ENCODE measurements around the gene MYRF. TPM values are rescaled to one million over a fixed set of nuclear protein-coding genes. Genes with fewer than 3 reads are reported as not detected.

MYRF gene
- polyA plus RNA-seq, 1 experiment: 2.7 TPM

DNA sequence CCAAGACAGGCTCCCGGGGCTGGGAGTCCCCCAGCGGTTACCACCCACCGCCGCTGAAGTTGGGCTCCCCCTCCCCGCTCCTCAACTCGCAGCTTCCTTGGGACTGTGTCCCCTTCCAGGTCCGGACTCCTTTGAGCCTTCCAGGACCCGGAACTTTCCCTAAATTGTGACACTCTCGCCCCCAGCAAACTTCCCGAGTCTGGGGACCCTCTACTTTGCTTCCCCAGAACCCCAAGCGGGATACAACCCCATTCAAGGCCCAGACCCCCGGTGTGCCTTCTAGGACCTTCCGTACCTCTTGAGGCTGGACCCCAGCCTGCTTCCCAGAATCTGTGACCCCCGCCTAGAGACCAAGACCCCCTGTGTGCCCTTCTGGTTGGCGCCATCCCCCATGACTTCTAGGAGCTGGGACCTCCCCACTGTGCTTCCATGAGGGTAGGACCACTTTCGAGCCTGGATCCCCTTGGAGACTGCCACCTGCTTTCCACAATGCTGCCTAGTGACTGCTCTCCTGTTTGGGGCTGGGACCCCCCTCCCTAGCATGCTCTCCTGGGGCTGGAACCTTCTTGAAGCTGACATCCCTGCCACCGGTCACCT, 587 bp downstream of the MYRF start:
- DNase-seq (ENCODE audit: low read depth, low spot score): no peak
- ChIA-PET POLR2A (no interaction called here), CTCF (interaction anchor here (0.5 to 1.9 kb wide), 10 partner anchors 12 to 692 kb away, joined by 3 to 5 read pairs (median 3); no protein-coding TSS in a partner anchor)
- Histone ChIP-seq H3K27me3 (ENCODE audit: control insufficient read depth, insufficient read depth, low read length) (peaks cover 5% of the 10 kb centered on the region), H3K4me3 (ENCODE audit: low read depth, low read length) (peak overlapping the region; percentile 63), H3K9me3 (ENCODE audit: control insufficient read depth, insufficient read depth, low read length) (no peaks in the 10 kb centered on the region; the same call in 1 of the 2 replicates), H3K27ac (ENCODE audit: low read depth, low read length) (no peak overlapping the region)
- no peak for TF ChIP-seq CTCF (IDR thresholded peaks at IDR 0.05; ENCODE audit: low read depth, low read length)

- H3K9me3 ChIP-seq (ENCODE audit: control insufficient read depth, insufficient read depth, low read length): no peaks in the 10 kb centered on the region; the same call in 1 of the 2 replicates
- H3K27me3 ChIP-seq (ENCODE audit: control insufficient read depth, insufficient read depth, low read length): peaks cover 5% of the 10 kb centered on the region
- CTCF ChIA-PET: interaction anchor here (0.5 to 1.9 kb wide), 6 partner anchors 11 to 355 kb away, joined by 3 to 5 read pairs (median 4); no protein-coding TSS in a partner anchor
- TF ChIP-seq CTCF (IDR thresholded peaks at IDR 0.05; ENCODE audit: low read depth, low read length): no peak
- no peak for DNase-seq (ENCODE audit: low read depth, low spot score)
- POLR2A ChIA-PET: no interaction called here
- no peak overlapping the region for H3K27ac ChIP-seq (ENCODE audit: low read depth, low read length)
- H3K4me3 ChIP-seq (ENCODE audit: low read depth, low read length): no peak overlapping the region
Measured at GRCh38 chr11:61753672-61754071, 1.2 kb downstream of the MYRF start.

DNA sequence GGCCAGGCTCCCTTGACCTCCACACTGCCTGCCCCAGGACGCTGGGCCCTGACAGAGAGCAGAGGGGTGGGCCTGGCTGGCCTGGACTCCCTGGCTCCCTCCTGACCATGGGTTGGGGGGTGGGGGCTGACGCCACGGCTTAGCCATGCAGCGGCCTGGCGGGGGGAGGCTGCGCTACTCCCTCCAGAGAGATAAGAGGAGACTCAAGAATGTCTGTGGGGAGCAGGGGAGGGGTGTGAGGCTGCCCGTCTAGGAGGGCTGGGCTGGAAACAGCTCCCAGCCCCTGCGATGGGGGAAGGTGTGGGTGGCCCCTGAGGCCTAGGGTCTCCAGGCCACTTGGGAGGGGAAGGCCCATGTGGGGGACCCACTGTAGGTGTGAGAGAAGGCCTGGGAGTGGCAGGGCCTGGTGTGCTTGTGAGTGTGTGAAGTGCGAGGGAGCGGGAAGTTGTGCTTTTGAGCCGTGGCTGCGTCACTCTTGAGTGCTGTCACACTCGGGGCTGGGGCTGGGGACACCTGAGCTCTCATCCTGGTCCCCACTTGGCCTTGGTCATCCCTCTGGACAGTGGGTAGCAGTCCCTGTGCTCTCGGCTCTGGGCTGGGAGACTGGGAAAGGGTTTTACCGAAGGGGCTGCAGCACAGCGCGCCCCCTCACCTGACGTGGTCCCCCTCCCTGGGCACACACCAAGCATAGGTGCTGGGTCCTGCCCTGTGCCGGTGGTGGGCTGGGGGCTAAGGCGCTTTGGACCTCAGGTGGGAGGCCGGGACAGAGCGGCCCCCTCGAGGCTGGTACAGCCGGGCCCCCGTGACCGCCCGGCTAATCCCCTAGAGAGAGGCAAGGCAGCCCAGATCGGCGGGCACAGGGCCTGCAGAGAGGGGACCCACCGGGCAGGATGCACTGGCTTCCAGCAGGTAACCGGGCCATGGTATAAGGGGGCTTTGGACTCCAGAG, 2.4 kb downstream of the MYRF start:
- no peak for DNase-seq (ENCODE audit: low read depth, low spot score)
- Histone ChIP-seq H3K4me3 (ENCODE audit: low read depth, low read length) (no peak overlapping the region), H3K27me3 (ENCODE audit: control insufficient read depth, insufficient read depth, low read length) (peaks cover 5% of the 10 kb centered on the region), H3K27ac (ENCODE audit: low read depth, low read length) (no peak overlapping the region), H3K9me3 (ENCODE audit: control insufficient read depth, insufficient read depth, low read length) (no peaks in the 10 kb centered on the region; the same call in 1 of the 2 replicates)
- no peak for TF ChIP-seq CTCF (IDR thresholded peaks at IDR 0.05; ENCODE audit: low read depth, low read length)
- ChIA-PET POLR2A (no interaction called here), CTCF (interaction anchor here (0.8 kb wide), 1 partner anchor 21 kb away, joined by 4 read pairs; no protein-coding TSS in a partner anchor)

DNA sequence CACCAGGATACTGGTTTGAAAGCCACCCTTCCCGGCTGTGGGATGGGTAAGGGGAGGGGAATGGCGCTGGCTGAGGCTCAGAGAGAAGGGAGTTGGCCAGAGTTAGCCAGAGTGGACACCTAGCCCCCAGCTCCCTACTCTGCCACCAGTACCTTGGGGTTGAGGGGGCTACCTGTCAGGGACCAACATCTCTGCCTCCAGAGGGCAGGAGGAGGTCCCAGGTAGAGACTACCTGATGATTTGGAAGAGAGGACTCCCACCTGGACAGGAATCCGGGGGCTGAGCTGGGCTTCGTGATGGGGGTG, 3.7 kb downstream of the MYRF start:
- Histone ChIP-seq H3K27me3 (ENCODE audit: control insufficient read depth, insufficient read depth, low read length) (peaks cover 5% of the 10 kb centered on the region), H3K4me3 (ENCODE audit: low read depth, low read length) (no peak overlapping the region), H3K9me3 (ENCODE audit: control insufficient read depth, insufficient read depth, low read length) (no peaks in the 10 kb centered on the region; the same call in 1 of the 2 replicates), H3K27ac (ENCODE audit: low read depth, low read length) (no peak overlapping the region)
- no peak for TF ChIP-seq CTCF (IDR thresholded peaks at IDR 0.05; ENCODE audit: low read depth, low read length)
- ChIA-PET POLR2A (no interaction called here), CTCF (no interaction called here)
- no peak for DNase-seq (ENCODE audit: low read depth, low spot score)

All from AG04450 (cell line).